ENCODE measurements around the gene PRKN.

PRKN gene

DNA sequence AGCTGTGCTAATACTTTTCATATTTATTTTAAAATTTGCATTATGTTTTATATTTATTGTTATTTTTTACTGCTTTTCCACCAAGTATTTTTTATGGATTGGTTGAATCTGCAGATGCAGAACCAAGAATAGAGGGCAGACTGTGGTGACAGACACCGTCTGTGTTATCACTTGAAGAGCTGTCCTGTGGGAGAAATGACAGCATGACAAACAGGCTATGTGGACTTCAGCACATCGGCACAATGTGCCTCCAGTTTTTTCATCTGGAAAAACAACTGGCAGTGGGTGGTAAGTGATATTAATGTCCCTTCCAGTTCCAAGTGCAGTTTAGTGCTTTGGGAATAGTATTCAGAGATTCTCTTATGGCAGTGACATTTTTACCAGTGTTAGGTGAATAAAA, 492.9 kb downstream of the PRKN start:
- DNase-seq (ENCODE audit: low read depth), result no peak

DNA sequence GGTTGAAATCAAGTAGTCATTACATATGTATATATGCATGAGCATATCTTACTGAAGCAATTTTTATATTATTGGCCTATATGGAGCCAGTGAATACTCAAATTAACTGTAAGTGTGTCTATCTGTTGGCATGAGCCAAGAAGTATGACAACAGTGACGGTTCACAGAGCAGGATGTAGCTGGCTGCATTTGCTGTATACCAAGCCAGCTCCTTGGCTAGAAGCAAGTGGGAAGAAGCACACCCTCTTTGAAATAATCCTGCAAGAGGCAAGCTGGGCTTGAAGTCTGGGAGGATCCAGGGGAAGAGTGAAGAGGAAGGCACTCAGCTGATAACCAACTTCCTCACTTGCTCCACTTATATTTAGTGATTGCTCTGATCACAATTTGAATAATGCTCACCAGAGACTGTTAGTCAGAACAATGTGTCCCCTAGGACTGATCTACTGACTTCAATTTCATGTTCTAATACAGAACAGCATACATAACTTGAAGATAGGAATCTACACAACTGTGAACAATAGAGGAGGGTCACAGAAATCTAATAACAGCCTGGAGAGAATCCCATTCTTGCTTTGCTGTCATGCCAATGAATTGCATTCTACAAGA, 497.3 kb downstream of the PRKN start:
- no peak for DNase-seq (ENCODE audit: low read depth)

DNA sequence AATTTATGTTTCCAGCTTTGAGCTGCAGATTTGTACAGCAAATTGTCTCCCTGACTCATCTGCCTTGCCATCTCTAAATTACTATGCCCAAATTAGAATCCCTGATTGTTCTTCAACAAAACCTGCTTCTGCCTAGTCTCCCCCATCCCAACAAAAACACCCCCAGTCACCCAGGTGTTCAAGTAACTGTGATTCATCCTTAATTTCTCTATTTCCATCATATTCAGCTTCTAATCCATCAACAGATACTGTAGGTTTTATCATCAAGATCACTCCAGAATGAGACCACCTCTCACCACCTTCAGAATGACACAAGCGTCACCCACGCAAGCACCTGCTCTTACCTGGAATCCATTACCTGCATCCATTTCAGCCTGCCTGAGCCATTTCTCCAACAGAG, 498.5 kb downstream of the PRKN start:
- DNase-seq (ENCODE audit: low read depth), result no peak

- DNase-seq (ENCODE audit: low read depth), result no peak
These were observed 500.8 kb downstream of the PRKN start for GRCh38 chr6:162226803-162227202.

DNA sequence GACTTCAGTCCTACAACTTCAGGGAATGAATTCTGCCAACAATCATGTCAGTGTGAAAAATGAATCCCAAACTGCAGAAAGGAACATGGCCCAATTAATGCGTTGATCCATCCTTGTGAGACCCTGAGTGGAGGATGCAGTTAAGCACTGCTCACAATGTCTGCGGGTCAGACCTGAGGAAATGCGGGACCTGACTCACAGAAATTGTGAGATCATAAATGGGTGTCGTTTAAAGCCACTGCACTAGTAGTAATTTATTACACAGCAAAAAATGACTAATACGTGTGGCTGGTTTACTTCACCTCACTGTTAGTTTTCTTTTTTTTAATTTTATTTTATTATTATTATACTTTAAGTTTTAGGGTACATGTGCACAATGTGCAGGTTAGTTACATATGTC, 505.0 kb downstream of the PRKN start:
- no peak for DNase-seq (ENCODE audit: low read depth)

GRCh38 chr6:162220876-162221275, 506.7 kb downstream of the PRKN start:
- DNase-seq (ENCODE audit: low read depth), result no peak

- no peak for DNase-seq (ENCODE audit: low read depth)
These were observed 508.3 kb downstream of the PRKN start for GRCh38 chr6:162219266-162219665.

DNA sequence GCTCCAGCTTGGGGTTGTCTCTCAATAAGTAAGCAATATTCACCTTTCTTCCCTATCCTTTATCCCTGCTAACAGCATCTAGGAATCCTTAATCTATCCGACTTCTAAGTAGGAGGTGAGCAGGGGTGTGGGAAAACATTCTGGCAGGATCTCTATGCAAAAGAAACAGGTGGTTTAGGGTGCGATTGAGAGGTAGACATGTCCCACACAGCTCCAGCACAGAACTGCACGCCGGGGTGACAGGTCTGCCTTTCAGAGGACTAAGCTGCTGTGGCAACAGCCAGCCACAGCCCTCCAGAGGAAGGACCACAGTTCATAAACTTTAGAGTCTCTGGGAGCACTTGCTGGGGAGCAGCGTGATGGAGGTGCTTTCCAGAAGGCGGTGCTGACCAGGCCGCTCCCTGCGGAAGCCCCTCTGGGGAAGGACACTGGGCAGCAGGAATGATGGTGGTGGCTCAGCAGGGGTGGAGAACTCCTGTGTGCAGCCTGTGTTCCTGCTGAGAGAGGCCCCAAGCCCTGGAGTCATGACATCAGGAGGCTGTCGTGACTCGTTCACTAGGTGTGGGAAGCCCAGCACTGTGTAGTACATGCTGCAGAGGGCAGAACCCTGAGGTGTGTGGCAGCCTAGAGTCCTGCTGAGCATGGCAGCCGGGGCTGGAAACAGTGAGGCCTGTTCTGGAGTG, 509.6 kb downstream of the PRKN start:
- no peak for DNase-seq (ENCODE audit: low read depth)

GRCh38 chr6:162217058-162217457, 510.5 kb downstream of the PRKN start:
- no peak for DNase-seq (ENCODE audit: low read depth)

- no peak for DNase-seq (ENCODE audit: low read depth)
These were observed 515.8 kb downstream of the PRKN start for GRCh38 chr6:162211777-162212176.

- DNase-seq (ENCODE audit: low read depth), result no peak
These were observed 516.5 kb downstream of the PRKN start for GRCh38 chr6:162211022-162211421.

DNA sequence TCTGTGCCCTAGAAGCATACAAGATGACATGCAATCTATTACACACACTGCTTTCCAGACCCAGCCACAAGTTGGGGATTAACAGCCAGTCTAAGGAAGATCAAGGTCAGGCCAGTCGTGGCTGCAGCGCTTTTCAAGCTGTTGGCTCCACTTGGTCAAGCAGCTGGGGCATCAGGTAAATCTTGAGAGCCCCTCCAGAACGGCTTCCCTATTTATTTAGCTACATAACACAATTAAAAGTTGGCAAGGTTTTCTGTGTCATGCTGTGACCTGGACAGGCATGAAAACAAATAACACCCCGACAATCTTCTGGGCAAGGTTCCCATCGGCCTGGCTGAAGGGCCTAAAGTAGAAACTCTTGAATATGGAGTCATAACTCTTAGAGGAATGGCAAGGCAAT, 524.3 kb downstream of the PRKN start:
- DNase-seq (ENCODE audit: low read depth), result no peak

DNA sequence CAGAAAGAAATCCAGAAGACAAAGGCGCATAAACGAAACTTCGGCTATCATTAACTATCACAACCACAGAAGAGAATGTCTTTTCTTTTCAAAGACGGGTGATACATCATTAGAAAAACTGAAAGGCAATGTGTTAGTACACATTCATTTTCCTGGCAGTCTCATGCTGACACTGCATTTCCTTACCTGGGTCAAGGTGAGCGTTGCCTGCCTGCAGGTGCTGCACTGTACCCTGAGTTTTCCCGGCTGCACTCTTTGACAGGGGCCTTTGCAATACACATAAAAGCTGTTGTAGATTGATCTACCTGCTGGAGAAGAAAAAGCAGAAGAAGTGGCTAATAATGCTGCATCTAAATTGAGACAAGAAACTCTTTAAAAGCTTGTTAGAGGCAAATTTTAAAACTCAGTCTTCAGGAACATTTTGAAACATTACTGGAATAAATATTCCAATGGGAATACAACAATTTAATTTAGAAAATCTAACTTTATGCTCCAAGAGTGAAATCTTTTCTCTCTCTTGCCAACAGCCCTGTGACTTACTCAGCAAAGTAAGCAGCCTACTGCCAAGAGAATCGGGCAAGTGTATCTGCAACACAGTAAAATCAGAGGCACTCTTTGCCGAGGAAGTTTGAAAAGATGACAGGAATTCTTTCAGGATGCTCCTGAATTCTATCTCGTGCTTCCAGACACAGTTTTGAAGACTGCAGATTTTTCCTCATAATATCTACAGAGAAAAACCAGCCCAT, 526.4 kb downstream of the PRKN start:
- DNase-seq (ENCODE audit: low read depth), result no peak

DNA sequence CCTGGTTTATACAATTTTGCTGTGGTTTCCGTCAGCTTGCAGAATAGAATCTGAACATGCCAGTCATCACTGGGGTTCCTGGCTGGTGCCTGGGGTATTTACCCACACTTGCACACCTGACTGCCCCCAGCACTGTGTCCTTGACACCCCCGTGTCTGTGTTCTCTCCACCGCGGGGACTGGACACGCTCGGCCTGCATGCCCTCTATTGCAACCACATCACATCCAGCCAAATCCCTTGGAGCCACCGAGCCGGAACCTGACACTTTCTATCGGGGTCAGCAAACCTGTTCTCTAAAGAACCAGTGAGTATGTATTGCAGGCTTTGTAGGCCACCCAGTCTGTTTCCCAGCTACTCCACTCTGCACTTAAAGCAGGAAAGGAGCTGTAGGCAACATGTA, 527.5 kb downstream of the PRKN start:
- no peak for DNase-seq (ENCODE audit: low read depth)

DNA sequence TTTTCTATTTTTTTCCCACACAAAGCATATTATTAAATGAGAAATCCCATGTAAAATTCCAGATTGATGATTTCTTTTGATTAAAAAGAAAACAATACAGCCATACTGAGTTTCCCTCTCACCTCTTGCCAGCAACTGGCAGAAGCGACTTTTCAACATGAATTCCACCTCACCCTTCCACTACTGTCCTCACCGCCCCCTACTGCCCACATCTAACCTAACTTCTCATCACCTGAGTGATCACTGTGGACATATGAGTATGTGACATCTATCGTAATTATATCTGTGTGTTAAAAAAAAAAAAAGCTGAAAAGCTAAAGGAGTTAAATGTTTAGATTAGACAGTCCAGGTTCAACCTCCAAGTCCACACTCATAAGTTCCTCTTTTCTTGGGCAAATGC, 528.6 kb downstream of the PRKN start:
- DNase-seq (ENCODE audit: low read depth), result no peak

DNA sequence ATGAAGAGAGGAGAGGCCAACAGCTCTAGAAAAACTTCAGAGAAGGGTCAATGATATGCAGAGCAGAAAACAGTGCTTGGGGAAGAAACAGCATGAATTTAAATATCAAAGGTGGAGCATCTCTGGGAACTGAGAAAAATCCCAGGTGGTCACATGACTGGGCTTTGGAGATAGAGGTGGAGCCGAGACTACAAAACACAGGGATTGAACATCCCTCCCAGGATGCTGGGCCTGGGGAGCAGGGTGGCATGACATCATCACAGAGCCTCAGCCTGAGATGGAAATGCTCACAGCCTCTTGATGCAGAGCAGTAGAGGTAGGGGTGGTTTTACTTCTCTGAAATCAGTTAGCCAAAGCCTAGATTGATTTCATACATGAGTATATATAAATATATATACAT, 529.5 kb downstream of the PRKN start:
- no peak for DNase-seq (ENCODE audit: low read depth)

DNA sequence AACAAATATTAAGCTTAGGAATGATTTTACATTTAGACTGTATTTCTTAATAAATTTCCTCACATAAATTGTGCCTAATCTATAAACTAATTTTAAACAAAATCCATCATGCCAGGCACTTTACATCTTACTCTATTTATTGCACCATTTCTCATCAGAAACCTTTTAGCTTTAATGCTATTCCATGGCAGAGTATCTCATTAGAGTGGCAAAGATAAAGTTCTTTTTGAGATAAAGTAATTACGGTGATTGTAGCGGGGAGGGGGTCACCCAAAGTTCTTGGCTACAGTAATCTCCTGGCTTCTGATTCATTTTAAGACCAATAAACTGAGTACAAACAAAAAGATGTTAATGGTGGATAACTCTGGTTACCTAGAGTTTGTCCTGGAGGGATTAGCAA, 532.1 kb downstream of the PRKN start:
- DNase-seq (ENCODE audit: low read depth), result no peak

GRCh38 chr6:162190981-162191380, 536.6 kb downstream of the PRKN start:
- DNase-seq (ENCODE audit: low read depth), result no peak

DNA sequence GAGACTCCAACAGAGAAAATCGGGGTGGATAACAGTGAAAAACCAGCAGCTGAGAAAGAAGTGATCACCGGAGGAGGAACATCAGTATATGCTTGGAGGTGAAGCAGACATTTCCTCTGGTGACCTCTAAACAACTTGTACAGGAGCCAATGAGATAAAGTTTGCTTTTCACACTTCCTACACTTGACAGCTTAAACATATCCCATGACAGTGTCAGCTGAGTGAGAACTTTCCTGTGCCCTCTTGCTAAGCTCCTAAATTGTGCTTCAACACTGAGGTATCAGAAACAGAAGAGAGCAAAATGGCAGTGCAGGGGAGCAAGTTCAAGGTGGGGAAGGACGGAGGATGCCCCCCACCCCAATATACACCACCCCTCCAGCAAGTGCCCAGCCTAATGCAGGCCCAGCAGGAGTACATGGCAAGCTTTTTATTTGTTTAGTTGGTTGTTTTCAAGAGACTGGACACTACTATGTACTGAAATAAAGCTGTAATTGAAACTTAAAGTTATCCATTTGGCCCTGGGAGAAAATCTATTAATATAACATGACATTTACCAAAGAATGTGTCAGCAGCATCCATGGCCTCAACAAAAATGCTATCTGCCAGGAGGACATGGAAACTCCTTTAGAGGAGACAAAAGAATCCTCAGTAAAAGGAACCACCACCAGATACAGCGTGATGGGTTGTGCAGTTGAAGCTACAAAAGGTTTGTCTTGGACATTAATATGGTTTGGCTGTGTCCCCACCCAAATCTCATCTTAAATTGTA, 540.2 kb downstream of the PRKN start:
- no peak for DNase-seq (ENCODE audit: low read depth)

DNA sequence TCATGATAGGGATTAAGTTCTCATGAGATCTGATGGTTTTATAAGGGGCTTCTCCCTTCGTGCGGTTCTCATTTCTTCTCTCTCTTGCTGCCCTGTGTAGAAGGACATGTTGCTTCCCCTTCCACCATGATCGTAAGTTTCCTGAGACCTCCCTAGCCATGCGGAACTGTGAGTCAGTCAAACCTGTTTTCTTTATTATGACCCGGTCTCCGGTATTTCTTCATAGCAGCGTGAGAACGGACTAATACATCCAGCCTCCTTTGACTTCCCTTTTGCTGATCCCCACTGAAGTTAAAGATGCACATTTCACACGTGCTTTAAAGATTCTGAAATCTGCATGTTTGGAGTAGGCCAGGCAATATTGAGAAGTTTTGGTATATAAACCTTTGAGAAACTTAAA, 543.1 kb downstream of the PRKN start:
- no peak for DNase-seq (ENCODE audit: low read depth)

GRCh38 chr6:162181741-162182401, 545.7 kb downstream of the PRKN start:
- no peak for DNase-seq (ENCODE audit: low read depth)

DNA sequence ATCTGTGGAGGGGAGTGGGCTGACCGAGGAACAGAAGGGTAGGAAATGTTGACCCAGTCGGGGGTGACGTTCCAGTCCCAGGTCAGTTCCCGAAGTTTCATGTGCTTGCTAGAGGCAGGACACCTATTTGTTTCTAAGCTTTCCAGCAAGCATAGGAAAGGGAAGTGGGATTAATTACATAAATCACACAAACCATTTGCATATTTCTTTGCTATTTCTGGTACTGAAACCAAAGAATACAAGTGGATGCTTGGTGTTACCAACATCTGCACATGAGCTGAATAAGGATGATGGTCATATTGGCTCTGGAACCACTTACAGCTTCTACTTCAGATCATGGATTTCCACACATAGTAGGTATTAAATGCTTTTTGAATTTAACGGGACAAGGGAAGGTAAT, 546.5 kb downstream of the PRKN start:
- DNase-seq (ENCODE audit: low read depth), result no peak
